WTC11 (cell line): ENCODE results near the gene THRA. TPM values are rescaled to one million over a fixed set of nuclear protein-coding genes. Genes with fewer than 3 reads are reported as not detected.

ENCODE experiments used
- AR ChIP-seq: fragments of 250-450 bp; sonication (Bioruptor Pico); IDR thresholded peaks from 2 replicates; pipeline ENCODE4 v1.9.0; 2021; ENCODE audit warnings: mild to moderate bottlenecking
- ARID4B ChIP-seq: sonication (generic); formaldehyde crosslinking; IDR thresholded peaks from 2 replicates; pipeline ENCODE4 v1.8.0; 2023; ENCODE audit warnings: missing genetic modification reagents, mild to moderate bottlenecking, borderline replicate concordance
- ATF3 ChIP-seq: sonication (generic); formaldehyde crosslinking; conservative IDR thresholded peaks from 2 replicates; pipeline ENCODE4 v1.8.1; 2022; ENCODE audit warnings: mild to moderate bottlenecking, missing genetic modification reagents
- CREB1 ChIP-seq: sonication (generic); formaldehyde crosslinking; IDR thresholded peaks from 2 replicates; pipeline ENCODE4 v1.8.0; 2023; ENCODE audit warnings: mild to moderate bottlenecking, missing genetic modification reagents
- E2F1 ChIP-seq: sonication (generic); formaldehyde crosslinking; IDR thresholded peaks from 2 replicates; pipeline ENCODE4 v1.8.0; 2022; ENCODE audit warnings: mild to moderate bottlenecking, missing genetic modification reagents
- ELF4 ChIP-seq: sonication (generic); formaldehyde crosslinking; IDR thresholded peaks from 2 replicates; pipeline ENCODE4 v1.8.1; 2022; ENCODE audit warnings: low read depth, mild to moderate bottlenecking, moderate library complexity, missing genetic modification reagents
- FOXP1 ChIP-seq: sonication (generic); formaldehyde crosslinking; IDR thresholded peaks from 2 replicates; pipeline ENCODE4 v1.8.0; 2022; ENCODE audit warnings: missing genetic modification reagents, mild to moderate bottlenecking, moderate library complexity, borderline replicate concordance
- HMGXB4 ChIP-seq: sonication (generic); formaldehyde crosslinking; IDR thresholded peaks from 2 replicates; pipeline ENCODE4 v1.8.1; 2023; ENCODE audit warnings: mild to moderate bottlenecking, moderate library complexity, missing genetic modification reagents
- NR1H2 ChIP-seq: sonication (generic); formaldehyde crosslinking; IDR thresholded peaks from 2 replicates; pipeline ENCODE4 v1.9.0; 2021; ENCODE audit warnings: mild to moderate bottlenecking, moderate library complexity, missing genetic modification reagents
- PRDM15 ChIP-seq: sonication (generic); formaldehyde crosslinking; IDR thresholded peaks from 2 replicates; pipeline ENCODE4 v1.8.0; 2022; ENCODE audit warnings: missing genetic modification reagents
- SMAD3 ChIP-seq: sonication (generic); formaldehyde crosslinking; IDR thresholded peaks from 2 replicates; pipeline ENCODE4 v1.8.0; 2022; ENCODE audit warnings: missing genetic modification reagents, mild to moderate bottlenecking, borderline replicate concordance
- TP53 ChIP-seq: sonication (generic); formaldehyde crosslinking; IDR thresholded peaks from 2 replicates; pipeline ENCODE4 v1.8.1; 2023; ENCODE audit warnings: mild to moderate bottlenecking, missing genetic modification reagents
- ZBTB21 ChIP-seq: sonication (generic); formaldehyde crosslinking; IDR thresholded peaks from 2 replicates; pipeline ENCODE4 v1.8.1; 2023; ENCODE audit warnings: mild to moderate bottlenecking, missing genetic modification reagents, borderline replicate concordance
- ZNF232 ChIP-seq: sonication (generic); formaldehyde crosslinking; IDR thresholded peaks from 2 replicates; pipeline ENCODE4 v1.8.0; 2022; ENCODE audit warnings: mild to moderate bottlenecking, missing genetic modification reagents
- ZNF263 ChIP-seq: sonication (generic); formaldehyde crosslinking; IDR thresholded peaks from 2 replicates; pipeline ENCODE4 v1.8.1; 2022; ENCODE audit warnings: low read depth, mild to moderate bottlenecking, moderate library complexity, missing genetic modification reagents
- total RNA-seq: library from RNA; stranded (reverse); gene quantifications from 3 replicates; pipeline ENCODE4 v1.2.3, GENCODE V29; 2021
- TF ChIP-seq, protein P1 (sequence below): sonication (generic); formaldehyde crosslinking; IDR thresholded peaks from 2 replicates; pipeline ENCODE4 v1.8.0; 2023; ENCODE audit warnings: mild to moderate bottlenecking, missing genetic modification reagents
- TF ChIP-seq, protein P2 (sequence below): sonication (generic); formaldehyde crosslinking; IDR thresholded peaks from 2 replicates; pipeline ENCODE4 v1.8.1; 2023; ENCODE audit warnings: mild to moderate bottlenecking, missing genetic modification reagents

The THRA gene
- total RNA-seq, 1 experiment from 2014 or later: 15.9 TPM

DNA sequence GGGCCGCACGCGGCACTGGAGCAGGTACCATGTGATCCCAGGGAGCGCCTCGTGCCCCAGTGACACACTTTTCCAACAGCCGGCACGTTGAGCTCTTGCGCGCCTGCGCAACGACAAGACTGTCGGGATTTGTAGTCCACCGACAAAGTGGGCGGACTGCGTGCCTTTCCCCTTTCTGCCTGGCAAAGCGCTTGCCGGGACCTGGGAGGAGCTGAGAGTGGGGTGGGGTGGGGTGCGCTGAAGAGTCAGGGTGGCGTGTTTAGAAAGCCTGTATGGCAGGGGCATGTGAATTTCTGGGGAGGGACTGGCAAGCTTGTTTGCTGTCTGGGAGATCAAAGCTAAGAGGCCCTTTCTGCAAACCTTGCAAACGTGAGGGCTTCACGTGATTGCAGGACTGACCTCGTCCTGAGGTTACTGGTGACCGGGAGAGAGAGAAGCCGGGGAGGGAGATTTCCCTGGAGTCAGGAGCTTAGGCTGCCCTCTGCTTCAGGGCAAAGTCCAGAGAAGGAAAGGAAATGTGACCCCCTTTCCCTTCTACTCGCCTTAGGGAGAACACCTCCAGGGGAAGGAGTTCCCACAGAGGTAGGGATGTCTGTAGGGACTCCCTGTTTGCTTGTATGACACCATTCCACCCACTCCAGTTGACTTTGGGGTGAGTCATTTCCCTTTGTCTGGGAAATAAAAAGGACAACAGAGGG lies 38.1 kb downstream of the THRA start (continued):
- TF ChIP-seq HMGXB4 (CRISPR knock-in tag) (0 out of 2 replicates have a peak, but pooled peaks have one; percentile 36), ZNF232 (peak; percentile 100), E2F1 (peak; percentile 93; the same call in 1 of the 2 replicates), CREB1 (CRISPR knock-in tag) (peak; percentile 98), ZBTB21 (CRISPR knock-in tag) (peak; percentile 94; the same call in 1 of the 2 replicates), AR (CRISPR knock-in tag) (no peak), PRDM15 (CRISPR knock-in tag) (peak; percentile 68; the same call in 1 of the 2 replicates), FOXP1 (CRISPR knock-in tag) (peak; percentile 99), ZNF263 (CRISPR knock-in tag) (peak; percentile 68; the same call in 1 of the 2 replicates), ARID4B (CRISPR knock-in tag) (peak; percentile 99), NR1H2 (CRISPR knock-in tag) (peak; percentile 46; the same call in 1 of the 2 replicates), ATF3 (CRISPR knock-in tag) (no peak), SMAD3 (CRISPR knock-in tag) (peak; percentile 99; the same call in 1 of the 2 replicates), TP53 (peak; percentile 97), ELF4 (CRISPR knock-in tag) (peak; percentile 85; the same call in 1 of the 2 replicates)
- TF ChIP-seq, protein P1, sequence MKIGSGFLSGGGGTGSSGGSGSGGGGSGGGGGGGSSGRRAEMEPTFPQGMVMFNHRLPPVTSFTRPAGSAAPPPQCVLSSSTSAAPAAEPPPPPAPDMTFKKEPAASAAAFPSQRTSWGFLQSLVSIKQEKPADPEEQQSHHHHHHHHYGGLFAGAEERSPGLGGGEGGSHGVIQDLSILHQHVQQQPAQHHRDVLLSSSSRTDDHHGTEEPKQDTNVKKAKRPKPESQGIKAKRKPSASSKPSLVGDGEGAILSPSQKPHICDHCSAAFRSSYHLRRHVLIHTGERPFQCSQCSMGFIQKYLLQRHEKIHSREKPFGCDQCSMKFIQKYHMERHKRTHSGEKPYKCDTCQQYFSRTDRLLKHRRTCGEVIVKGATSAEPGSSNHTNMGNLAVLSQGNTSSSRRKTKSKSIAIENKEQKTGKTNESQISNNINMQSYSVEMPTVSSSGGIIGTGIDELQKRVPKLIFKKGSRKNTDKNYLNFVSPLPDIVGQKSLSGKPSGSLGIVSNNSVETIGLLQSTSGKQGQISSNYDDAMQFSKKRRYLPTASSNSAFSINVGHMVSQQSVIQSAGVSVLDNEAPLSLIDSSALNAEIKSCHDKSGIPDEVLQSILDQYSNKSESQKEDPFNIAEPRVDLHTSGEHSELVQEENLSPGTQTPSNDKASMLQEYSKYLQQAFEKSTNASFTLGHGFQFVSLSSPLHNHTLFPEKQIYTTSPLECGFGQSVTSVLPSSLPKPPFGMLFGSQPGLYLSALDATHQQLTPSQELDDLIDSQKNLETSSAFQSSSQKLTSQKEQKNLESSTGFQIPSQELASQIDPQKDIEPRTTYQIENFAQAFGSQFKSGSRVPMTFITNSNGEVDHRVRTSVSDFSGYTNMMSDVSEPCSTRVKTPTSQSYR (CRISPR knock-in tag): peak; percentile 98
- TF ChIP-seq, protein P2, sequence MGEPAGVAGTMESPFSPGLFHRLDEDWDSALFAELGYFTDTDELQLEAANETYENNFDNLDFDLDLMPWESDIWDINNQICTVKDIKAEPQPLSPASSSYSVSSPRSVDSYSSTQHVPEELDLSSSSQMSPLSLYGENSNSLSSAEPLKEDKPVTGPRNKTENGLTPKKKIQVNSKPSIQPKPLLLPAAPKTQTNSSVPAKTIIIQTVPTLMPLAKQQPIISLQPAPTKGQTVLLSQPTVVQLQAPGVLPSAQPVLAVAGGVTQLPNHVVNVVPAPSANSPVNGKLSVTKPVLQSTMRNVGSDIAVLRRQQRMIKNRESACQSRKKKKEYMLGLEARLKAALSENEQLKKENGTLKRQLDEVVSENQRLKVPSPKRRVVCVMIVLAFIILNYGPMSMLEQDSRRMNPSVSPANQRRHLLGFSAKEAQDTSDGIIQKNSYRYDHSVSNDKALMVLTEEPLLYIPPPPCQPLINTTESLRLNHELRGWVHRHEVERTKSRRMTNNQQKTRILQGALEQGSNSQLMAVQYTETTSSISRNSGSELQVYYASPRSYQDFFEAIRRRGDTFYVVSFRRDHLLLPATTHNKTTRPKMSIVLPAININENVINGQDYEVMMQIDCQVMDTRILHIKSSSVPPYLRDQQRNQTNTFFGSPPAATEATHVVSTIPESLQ (CRISPR knock-in tag): 0 out of 2 replicates have a peak, but pooled peaks have one; percentile 71
